GM12878 (cell line): Measurements from ENCODE around the gene GPR39.

Experiments used
- EZH2 ChIP-seq: IDR thresholded peaks from 2 replicates; pipeline ENCODE4 v1.6.1; 2012; ENCODE audit warnings: low read depth, mild to moderate bottlenecking, control low read depth, inconsistent platforms, low read length, borderline replicate concordance; ENCODE audit not compliant: control insufficient read depth
- FOS ChIP-seq: IDR thresholded peaks from 3 replicates; pipeline ENCODE4 v1.6.1; 2011; ENCODE audit warnings: borderline replicate concordance; ENCODE audit not compliant: insufficient read length; ENCODE audit errors: extremely low read depth
- POLR2AphosphoS5 ChIP-seq: IDR thresholded peaks from 2 replicates; pipeline ENCODE4 v1.6.1; 2011; ENCODE audit warnings: mild to moderate bottlenecking, low read length, inconsistent platforms
- RCOR1 ChIP-seq: conservative IDR thresholded peaks from 2 replicates; pipeline ENCODE4 v1.6.1; 2012; ENCODE audit warnings: low read depth, low read length, improper control_type of control experiment
- SMC3 ChIP-seq: IDR thresholded peaks from 2 replicates; pipeline ENCODE4 v1.6.1; 2011; ENCODE audit warnings: low read length, improper control_type of control experiment, borderline replicate concordance
- TF ChIP-seq, protein P1 (sequence below), 3 experiments: IDR thresholded peaks in 2 of 3; conservative IDR thresholded peaks in 1 of 3; 2 replicates each; pipeline ENCODE4 v1.5.1; 2011; ENCODE audit warnings: low read depth in 3 of 3, low read length in 3 of 3, mild to moderate bottlenecking in 3 of 3, control low read depth in 2 of 3, moderate library complexity in 2 of 3, inconsistent platforms in 1 of 3, mixed read lengths in 1 of 3; ENCODE audit not compliant: control insufficient read depth in 2 of 3, insufficient read depth in 1 of 3; ENCODE audit errors: extremely low read depth in 1 of 3

DNA sequence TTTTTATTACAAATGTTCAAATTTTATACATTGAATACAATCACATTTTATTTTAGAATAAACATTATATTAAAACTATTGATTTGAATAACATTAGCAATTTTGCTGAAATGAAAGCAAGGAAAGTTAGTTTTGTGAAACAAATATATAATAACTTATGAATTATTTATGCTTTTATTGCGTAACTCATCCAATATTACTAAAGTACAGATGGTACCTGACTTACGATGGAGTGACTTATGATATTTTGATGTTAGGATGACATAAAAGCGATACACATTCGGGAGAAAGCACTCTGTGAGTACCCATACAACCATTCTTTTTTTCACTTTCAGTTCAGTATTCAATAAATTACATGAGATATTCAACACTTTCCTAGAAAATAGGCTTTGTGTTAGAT is 26.5 kb downstream of the GPR39 start:
- no peak for TF ChIP-seq EZH2
- TF ChIP-seq, protein P1, sequence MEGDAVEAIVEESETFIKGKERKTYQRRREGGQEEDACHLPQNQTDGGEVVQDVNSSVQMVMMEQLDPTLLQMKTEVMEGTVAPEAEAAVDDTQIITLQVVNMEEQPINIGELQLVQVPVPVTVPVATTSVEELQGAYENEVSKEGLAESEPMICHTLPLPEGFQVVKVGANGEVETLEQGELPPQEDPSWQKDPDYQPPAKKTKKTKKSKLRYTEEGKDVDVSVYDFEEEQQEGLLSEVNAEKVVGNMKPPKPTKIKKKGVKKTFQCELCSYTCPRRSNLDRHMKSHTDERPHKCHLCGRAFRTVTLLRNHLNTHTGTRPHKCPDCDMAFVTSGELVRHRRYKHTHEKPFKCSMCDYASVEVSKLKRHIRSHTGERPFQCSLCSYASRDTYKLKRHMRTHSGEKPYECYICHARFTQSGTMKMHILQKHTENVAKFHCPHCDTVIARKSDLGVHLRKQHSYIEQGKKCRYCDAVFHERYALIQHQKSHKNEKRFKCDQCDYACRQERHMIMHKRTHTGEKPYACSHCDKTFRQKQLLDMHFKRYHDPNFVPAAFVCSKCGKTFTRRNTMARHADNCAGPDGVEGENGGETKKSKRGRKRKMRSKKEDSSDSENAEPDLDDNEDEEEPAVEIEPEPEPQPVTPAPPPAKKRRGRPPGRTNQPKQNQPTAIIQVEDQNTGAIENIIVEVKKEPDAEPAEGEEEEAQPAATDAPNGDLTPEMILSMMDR (IDR thresholded peaks at IDR 0.05 in 2 of 3, conservative IDR thresholded peaks at IDR 0.05 in 1 of 3; ENCODE audit: control insufficient read depth in 2 of 3, extremely low read depth in 1 of 3, insufficient read depth in 1 of 3, low read depth in 3 of 3, low read length in 3 of 3): no peak
- no peak for TF ChIP-seq FOS
- no peak for TF ChIP-seq SMC3
- TF ChIP-seq POLR2AphosphoS5: no peak
- no peak for TF ChIP-seq RCOR1
